ENCODE measurements around the gene QRSL1. TPM values are rescaled to one million over a fixed set of nuclear protein-coding genes. Genes with fewer than 3 reads are reported as not detected.
"Not testable (repeated sequence)": the region's sequence is repeated elsewhere in the genome, so short reads cannot be mapped to it uniquely, and the experiment has no call there.

QRSL1 gene, protein sequence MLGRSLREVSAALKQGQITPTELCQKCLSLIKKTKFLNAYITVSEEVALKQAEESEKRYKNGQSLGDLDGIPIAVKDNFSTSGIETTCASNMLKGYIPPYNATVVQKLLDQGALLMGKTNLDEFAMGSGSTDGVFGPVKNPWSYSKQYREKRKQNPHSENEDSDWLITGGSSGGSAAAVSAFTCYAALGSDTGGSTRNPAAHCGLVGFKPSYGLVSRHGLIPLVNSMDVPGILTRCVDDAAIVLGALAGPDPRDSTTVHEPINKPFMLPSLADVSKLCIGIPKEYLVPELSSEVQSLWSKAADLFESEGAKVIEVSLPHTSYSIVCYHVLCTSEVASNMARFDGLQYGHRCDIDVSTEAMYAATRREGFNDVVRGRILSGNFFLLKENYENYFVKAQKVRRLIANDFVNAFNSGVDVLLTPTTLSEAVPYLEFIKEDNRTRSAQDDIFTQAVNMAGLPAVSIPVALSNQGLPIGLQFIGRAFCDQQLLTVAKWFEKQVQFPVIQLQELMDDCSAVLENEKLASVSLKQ
- total RNA-seq, result 15.2 and 17.4 TPM in 2 replicates

DNA sequence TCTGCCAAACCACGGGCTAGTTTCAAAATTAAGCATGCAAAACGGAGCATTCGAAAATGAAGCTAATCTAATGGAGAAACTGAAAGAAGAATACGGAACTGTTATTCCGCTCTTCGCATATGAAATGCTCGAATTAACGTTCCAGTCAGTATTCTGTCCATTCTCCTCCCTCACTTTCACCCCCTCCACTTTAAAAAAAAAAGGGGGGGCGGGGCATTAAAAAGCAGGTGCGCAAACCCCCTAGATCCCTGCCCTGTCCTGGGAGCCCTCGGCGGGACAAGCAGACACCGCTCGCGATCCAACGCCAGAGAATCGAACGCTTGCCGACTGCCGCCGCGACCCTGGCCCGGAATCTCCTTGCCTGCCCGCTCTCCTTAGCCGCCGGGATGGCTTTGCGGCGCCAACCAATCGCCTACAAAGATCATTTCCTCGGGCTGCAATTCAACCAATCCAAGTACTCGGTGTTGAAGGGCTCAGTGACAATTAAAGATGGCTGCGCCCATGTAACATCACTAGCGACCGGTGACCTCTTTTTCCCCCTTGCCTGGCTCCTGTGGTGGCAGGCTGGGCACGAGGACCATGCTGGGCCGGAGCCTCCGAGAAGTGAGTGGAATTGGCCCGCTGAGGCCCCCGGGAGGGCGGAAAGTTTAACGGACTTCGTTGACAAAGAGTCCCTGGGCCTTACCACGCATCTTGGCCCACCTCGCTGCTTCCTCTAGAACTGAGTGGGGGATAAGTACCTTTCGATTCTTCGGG is at the start of gene QRSL1, which contains the start of gene RTN4IP1:
Gene QRSL1, plus strand, starts transcription at position 476 of the 756 bp plus-strand sequence. Its CDS starts 104 bp downstream, at position 580.
Gene RTN4IP1, minus strand, starts transcription at position 396 of the 756 bp plus-strand sequence. CDS start 477 bp downstream, outside the sequence.
- intact Hi-C loops (cut with micrococcal nuclease), result loop anchor here (1.0 to 5.0 kb wide), 14 partner anchors 20 to 1770 kb away; partner anchors contain the start of genes ATG5, BEND3, HACE1 and MTRES1

DNA sequence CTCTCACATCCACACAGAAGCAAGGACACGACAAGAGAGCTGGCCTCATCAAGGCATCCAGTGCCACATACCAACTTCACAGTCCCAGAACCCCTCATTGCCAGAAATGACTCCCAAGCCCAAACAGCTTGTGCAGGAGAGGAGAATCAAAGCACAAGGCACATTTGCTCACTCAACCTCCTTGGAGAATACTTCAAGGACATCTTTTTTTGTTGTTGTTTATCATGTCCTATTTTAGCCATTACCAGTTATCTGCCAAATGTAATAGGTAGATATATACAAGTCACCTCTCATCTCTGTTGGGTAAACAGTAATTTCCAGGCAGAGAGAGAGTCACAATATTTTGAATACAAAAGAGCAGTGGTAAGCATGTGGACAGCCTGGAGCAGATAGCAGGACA is 47.9 kb upstream of the QRSL1 start:
- intact Hi-C loops (cut with micrococcal nuclease), result no loop called here

DNA sequence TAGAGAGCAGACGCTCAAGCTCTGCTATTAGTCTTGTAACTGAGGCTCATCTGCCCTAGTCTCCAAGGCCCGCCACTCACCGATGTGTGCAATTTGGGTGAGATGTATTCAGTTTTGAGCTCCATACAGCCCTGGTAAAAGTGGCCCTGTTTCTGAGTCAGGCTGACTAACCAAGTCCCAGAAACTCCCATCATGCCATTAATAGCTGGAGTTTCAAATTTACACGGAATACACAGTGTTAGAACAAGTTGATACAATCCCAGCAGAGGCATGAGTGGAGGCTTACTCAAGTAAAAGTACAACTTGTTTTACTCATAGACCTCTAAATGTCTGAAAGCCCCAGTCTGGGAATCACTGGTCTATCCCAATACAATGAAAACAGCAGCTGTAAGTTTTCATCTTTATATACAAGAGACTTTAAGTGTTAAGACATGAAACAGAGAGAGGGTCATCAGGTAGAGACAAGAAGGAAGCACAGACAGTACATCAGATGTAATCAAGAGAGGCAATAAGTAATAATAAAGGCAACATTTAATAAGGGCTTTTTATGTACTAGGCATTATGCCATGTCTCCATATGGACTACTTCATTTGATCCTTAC is 42.5 kb upstream of the QRSL1 start:
- intact Hi-C loops (cut with micrococcal nuclease), result no loop called here

DNA sequence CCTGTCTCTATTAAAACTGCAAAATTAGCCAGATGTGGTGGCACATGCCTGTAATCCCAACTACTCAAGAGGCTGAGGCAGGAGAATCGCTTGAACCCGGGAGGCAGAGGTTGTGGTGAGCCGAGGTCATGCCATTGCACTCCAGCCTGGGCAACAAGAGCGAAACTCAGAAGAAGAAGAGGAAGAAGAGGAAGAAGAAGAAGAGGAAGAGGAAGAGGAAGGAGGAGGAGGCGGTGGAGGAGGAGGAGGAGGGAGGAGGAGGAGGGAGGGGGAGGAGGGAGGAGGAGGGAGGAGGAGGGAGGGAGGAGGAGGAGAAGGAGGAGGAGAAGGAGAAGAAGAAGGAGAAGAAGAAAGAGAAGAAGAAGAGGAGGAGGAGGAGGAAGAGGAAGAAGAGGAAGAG is 40.4 kb upstream of the QRSL1 start:
- intact Hi-C loops (cut with micrococcal nuclease), result not testable (repeated sequence)

DNA sequence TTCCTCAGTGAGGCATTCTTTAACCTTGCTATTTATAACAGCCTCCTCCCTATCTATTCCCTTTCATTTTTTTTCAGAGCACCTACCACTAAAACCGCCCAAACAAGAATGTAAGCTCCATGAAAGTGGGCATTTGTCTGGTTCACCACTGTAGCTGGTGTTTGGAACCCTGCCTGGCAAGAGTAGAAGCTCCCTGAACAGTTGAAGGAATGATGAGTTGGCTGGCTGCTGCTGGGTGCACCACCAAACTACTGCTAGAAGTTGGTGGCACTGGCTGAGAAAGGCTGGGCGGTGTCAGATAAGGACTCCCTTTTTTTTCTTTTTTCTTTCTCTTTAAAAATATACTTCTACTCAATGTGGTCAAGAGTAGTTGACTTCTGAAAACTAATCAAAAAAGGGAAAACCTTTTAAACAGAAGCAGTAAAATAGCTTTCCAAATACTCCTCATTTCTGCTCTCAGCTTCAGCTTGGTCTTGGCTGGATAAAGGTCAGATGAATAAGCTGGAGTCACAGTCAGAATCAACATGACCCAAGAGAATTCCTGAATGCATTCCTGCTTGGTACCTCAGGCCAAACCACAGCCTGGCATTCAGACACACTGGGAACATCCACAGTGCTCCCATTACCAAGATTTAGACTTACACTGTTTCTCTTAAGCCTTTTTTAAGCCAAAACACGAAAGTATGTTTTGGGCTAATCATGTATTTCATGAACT is 38.1 kb upstream of the QRSL1 start:
- intact Hi-C loops (cut with micrococcal nuclease), result no loop called here

DNA sequence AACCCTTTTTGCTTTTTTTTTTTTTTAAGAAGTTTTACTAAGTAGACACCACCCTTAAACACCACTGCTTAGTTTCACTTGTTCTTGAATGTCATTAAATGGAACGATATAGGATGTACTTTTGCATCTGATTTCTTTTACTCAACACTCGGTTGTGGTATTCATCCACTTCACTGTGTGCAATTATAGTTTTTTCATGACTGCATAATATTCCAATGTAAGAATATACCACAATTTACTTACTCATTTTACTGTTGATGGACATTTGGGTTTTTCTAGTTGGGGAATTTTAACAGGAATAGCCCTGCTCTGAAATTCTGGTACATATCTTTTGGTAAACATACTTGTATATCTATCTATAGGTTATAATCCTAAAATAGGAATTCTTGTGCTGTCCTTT is 29.9 kb upstream of the QRSL1 start:
- intact Hi-C loops (cut with micrococcal nuclease), result no loop called here

DNA sequence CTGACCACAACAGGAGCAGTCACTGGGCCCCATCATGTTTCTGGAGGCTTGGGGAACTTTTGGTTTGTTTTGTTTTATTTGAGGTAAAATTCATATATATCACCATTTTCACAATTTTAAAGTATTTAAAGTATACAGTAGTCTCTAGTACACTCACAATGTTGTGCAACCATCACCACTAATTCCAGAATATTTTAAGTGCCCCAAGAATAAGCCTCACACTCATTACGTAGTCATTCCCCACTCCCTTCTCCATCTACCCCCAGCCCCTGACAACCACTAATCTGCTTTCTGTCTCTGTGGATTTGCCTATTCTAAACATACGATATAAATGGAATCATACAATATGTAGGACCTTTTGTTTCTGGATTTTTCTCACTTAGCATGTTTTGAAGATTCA is 29.0 kb upstream of the QRSL1 start:
- intact Hi-C loops (cut with micrococcal nuclease), result no loop called here

DNA sequence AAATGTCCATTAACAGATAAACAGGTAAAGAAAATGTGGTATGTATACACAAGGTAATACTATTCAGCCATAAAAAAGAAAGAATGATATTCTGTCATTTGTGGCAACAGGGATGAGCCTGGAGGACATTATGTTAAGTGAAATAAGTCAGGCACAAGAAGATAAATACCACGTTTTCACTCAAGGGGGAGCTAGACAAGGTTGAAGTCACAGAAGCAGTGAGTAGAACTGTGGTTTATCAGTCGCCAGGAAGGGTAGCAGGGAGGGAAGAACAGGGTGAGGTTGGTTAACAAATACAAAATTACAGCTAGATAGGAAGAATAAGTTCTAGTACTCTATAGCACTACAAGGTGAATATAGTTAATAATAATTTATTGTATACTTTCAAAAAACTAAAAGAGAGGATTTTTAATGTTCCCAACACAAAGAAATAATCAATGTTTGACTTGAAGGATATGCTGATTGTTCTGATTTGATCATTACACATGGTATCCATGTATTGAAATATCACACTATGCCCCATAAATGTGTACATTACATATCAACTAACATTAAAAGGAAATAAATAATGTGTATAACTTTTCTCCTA is 21.2 kb upstream of the QRSL1 start:
- intact Hi-C loops (cut with micrococcal nuclease), result loop anchor here (1.0 to 2.0 kb wide), 4 partner anchors 21 to 389 kb away; partner anchors contain the start of genes QRSL1 and RTN4IP1

DNA sequence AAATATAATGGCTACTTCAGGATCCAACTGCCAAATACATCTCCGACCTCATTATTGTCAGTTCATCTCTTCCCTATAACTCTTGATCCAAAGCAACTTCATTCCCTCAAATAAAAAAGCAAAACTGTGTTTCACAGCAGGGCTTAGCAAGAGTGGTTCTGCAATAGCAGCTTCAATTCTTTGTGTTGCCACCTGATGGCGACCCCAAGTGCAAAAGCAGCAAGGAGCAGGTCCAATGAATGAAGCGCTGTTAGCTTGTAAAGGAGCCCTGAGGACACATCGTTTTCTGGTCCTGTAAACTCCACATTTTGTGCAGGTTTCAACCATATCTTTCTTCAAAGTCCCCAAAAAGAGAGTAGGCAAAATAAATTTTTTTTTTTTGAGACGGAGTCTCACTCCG is 19.7 kb upstream of the QRSL1 start:
- intact Hi-C loops (cut with micrococcal nuclease), result loop anchor here (2.0 kb wide), 1 partner anchor 19 kb away; the partner anchor contains the start of genes QRSL1 and RTN4IP1

DNA sequence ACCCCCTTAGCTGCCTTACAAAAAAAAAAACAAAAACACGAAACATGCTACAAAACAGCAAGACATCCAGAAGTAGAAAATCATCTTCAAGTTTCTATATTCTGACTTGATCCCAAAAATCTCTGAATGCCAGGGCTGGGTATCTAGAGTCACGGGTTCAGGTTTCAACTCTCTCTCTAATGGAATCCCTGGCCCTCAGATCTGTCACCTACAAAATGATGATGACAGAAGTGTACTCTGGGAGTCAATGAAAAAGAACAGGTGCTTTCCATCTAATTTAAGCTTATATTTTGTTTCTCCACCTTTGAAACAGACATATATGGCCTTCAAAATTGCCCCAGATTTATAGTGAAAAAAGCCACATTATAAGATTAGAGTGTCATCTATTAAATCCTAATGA is 18.3 kb upstream of the QRSL1 start:
- intact Hi-C loops (cut with micrococcal nuclease), result no loop called here

DNA sequence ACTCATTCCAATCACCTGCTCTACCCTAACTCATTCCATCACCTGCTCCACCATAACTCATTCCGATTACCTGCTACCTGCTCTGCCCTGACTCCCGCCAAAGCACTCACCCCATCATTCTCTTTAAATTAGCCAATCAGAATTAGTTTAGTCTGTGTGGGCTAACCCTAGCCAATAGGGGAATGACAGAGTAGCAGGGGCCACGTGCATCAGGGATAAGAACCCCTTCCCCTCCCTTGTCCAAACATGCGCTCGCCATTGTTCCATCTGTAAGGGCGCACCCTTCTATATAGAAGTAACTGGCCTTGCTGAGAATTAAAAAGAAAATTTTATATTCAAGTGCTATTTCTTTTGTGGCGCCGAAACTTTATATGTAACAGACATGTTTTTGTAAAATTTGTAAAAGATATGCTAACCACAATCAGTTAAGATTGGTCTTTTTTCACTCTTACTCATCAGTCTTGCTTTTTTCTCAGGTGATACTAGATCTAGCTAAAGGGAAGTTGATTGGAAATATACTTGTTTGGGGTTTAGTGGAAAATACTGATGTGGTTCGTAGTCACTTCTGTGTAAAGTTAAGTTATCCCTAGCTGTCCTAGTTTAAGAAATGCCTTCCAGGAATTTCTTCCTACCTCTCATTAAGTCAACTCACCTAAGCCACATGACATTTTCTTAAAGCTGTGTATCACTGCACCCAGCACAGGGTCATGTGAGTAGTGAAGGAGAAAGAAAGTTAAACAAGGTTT is 16.5 kb upstream of the QRSL1 start:
- intact Hi-C loops (cut with micrococcal nuclease), result no loop called here

DNA sequence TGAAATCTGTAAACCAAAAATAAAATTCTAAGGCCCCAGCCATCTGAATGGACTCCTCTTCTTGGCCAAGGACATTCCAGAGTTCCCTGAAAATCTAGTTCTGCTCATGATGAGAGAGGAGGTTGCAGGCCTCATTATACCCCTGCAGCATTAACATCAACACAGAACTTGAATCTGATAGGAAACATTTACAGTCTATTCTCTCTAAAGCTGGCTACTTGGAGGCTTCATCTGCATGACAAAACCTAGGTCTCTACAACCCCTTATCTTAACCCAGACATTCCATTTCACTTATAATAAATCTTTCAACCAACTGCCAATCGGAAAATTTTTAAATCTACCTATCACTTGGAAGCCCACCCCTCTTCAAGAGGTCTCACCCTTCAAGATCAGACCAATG is 15.8 kb upstream of the QRSL1 start:
- intact Hi-C loops (cut with micrococcal nuclease), result no loop called here

DNA sequence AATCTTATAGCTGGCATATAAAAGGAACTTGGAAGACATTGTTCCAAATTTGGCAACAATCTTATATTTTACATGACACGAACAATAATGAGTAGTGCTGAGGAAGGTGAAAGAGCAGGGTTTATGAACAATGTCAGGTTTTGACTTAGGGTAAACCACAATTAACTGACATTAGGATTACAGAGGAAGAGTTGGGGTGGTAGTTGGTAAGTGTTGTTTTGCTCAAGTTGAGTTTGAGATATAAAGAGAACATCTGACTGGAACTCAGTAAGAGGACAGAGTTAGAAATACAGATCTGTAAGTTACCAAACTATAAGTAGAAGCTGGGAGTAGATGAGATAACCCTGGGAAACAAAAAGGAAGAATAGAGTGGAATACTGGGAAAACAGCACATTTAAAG is 15.2 kb upstream of the QRSL1 start:
- intact Hi-C loops (cut with micrococcal nuclease), result no loop called here

DNA sequence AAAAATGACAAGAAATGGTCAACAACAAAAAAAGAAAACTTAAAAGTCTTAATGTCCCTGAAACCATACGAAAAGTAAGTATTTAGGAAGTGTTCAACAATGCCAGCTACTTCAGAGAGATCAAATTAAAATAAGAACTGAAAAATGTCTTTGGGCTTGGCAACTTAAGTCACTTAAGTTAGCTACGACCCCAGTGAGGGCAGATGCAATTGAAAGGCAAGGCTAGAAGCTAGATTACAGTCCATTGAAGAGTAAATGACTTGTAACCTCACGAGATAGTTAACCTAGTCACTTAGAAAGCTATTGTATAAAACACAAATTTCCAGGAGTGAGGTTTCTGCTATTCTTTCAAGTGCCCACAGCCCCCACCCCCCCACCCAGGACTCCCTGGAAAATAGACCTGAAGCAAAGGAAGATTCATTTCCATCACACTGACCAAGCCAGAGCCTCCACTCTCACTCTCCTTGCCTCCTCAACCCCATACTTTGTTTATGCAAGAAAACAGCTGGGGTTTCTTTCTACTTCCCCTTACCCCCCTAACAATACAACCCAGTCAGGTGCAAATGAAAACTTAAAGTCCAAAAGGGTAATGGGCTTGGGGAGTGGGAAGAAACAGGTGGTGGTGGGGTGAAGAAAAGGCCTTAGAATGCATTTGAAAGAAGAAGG is 14.7 kb upstream of the QRSL1 start:
- intact Hi-C loops (cut with micrococcal nuclease), result no loop called here

DNA sequence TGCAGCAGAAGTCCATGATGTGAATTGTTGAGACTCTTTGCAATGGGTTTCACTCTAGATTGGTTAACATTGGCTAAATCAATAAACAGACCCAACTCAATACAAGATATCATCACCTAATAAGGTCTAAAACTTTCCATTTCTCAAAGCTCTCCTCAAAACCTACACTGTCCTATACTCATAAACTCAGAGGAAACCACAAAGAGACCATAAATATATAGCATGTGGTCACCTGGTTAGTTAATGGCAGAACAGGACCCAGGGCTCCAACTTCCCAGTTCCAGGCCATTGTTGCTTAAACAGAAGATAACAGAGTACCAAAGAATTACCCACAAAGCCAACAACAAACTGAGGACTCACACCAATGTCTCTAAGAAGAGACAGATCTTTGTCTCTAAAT is 12.1 kb upstream of the QRSL1 start:
- intact Hi-C loops (cut with micrococcal nuclease), result no loop called here

DNA sequence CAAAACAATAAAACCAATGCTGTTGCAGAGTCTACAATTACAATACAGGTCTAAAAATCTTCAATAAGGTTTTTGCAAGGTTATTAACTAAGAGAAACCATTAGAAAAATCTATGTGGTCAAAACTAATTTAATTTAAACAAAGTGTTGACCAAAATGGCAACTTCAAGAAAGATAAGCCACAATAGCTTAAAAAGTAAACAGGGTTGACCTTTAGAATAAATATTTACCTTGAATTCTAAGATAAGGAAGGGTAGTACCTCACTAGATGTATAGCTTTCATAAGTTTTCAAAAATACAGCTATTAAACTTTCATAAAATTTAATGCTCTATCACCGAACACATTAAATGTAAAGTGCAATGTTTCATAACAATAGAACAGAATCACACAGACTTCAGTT is 11.5 kb upstream of the QRSL1 start:
- intact Hi-C loops (cut with micrococcal nuclease), result no loop called here

DNA sequence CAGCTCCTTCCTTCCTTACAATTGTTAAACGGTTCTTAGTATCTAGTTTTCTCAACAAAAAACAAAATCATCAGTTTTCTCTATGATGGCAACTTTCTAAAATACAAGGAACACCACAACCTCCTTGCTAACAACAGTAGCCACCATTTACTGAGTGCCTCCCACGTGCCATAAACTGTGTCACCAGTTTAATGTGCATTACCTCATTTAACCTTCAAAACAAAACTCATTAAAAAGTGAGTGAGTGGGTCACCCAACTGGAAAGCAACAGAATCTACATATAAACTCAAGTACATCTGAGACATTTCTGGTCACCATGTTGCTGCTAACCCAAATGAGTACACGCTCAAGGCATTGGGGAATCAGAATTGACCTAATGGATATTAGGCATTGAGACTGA is 11.1 kb upstream of the QRSL1 start:
- intact Hi-C loops (cut with micrococcal nuclease), result no loop called here

DNA sequence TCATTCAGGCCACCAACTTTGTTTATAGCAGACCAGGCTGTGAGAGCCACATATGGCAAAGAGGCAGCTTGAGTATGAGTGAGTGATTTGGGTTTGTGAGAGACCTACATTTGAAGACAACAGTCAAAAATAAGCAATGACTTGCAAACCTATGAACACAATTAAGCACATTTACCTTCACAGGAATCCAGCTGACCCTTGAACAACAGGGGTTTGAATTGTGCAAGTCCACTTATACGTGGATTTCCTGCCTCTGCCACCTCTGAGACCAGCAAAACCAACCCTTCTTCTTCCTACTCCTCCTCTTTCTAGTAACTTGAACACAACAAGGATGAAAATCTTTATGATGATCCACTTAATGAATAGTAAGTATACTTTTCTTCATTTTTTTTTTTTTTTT is 10.2 kb upstream of the QRSL1 start:
- intact Hi-C loops (cut with micrococcal nuclease), result no loop called here

DNA sequence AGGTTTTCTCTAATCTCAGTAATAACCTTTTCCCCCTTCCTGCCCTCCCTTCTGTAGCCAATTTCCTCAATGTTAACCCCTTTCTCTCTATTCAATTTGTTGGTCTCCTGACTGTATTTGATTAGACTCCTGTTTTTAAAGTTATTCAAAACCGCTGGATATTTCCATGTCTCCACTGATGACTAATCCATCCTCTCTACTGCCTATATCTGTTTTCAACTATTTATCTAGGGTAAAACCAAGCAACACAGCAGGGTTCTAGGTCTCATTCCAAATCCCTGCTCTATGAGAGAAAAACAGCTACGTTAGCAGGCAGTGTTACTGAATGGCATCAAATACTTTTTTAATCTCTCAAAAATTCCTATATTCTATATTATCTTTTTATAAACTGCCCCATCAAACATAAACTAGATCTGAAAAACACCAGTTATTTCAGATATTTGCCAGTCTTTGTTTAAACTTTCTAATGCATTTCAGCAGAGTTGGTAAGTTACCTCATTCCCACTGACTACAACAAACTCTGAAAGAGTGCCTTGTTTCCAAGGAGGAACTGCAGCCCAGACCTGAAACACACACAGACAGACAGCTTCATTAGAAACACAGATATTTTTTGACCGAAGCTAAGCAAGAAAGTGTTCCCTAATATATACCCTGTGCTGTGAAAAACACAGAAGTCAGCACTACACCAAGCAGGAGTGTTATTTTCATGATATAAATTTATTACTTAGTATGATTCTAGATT is 8.3 kb upstream of the QRSL1 start:
- intact Hi-C loops (cut with micrococcal nuclease), result no loop called here
